GM23338 (cell line): ENCODE results near the gene RAI14. TPM values are rescaled to one million over a fixed set of nuclear protein-coding genes. Genes with fewer than 3 reads are reported as not detected.
"Not testable (repeated sequence)": the region's sequence is repeated elsewhere in the genome, so short reads cannot be mapped to it uniquely, and the experiment has no call there.

Experiments used
- ATAC-seq: fragments of 200-7000 bp; cut with Tn5 transposase; 3 replicates; pipeline ENCODE4 v1.9.1; 2020
- DNase-seq: peaks from one replicate; pipeline ENCODE4 v3.0.0-alpha.2; 2015; ENCODE audit warnings: low spot score
- H2AFZ ChIP-seq: fragments of 200-600 bp; sonication (generic); 2 replicates; pipeline ENCODE4 v1.8.0; 2016; ENCODE audit warnings: antibody characterized with exemption, mild to moderate bottlenecking, moderate library complexity
- H3F3A ChIP-seq: fragments of 200-600 bp; sonication (generic); replicated peaks from 2 replicates; pipeline ENCODE4 v1.8.0; 2017; ENCODE audit warnings: antibody characterized with exemption, mixed run types, low read depth
- H3K27ac ChIP-seq: fragments of 200-600 bp; sonication (generic); 2 replicates; pipeline ENCODE4 v1.6.1; 2016; ENCODE audit warnings: low read depth
- H3K27me3 ChIP-seq: fragments of 200-600 bp; sonication (generic); 2 replicates; pipeline ENCODE4 v1.8.0; 2016; ENCODE audit warnings: mild to moderate bottlenecking, mixed run types, moderate library complexity; ENCODE audit not compliant: insufficient read depth
- H3K36me3 ChIP-seq: fragments of 200-600 bp; sonication (generic); 2 replicates; pipeline ENCODE4 v1.8.0; 2016; ENCODE audit warnings: mild to moderate bottlenecking; ENCODE audit not compliant: insufficient read depth
- H3K4me1 ChIP-seq: fragments of 200-600 bp; sonication (generic); 2 replicates; pipeline ENCODE4 v1.8.0; 2016; ENCODE audit warnings: mild to moderate bottlenecking, moderate library complexity; ENCODE audit not compliant: insufficient read depth
- H3K4me2 ChIP-seq: fragments of 200-600 bp; sonication (generic); 2 replicates; pipeline ENCODE4 v1.7.1; 2017; ENCODE audit warnings: mixed run types
- H3K4me3 ChIP-seq: fragments of 200-600 bp; sonication (generic); 2 replicates; pipeline ENCODE4 v1.6.1; 2016; ENCODE audit warnings: mixed run types
- H3K79me2 ChIP-seq: fragments of 200-600 bp; sonication (generic); replicated peaks from 2 replicates; pipeline ENCODE4 v1.8.0; 2017; ENCODE audit warnings: mild to moderate bottlenecking; ENCODE audit not compliant: insufficient read depth
- H3K9me2 ChIP-seq: fragments of 200-600 bp; sonication (generic); 2 replicates; pipeline ENCODE4 v1.8.0; 2017; ENCODE audit not compliant: insufficient read depth
- H4K20me1 ChIP-seq: fragments of 200-600 bp; sonication (generic); replicated peaks from 2 replicates; pipeline ENCODE4 v1.8.0; 2017; ENCODE audit warnings: mild to moderate bottlenecking; ENCODE audit not compliant: insufficient read depth
- H3K27ac Mint-ChIP-seq: 2 replicates; pipeline ENCODE4 v1.8.0; 2020; ENCODE audit warnings: inconsistent platforms, mild to moderate bottlenecking, moderate library complexity, mixed read lengths
- H3K27me3 Mint-ChIP-seq: 3 replicates; pipeline ENCODE4 v1.8.0; 2022; ENCODE audit warnings: low read depth, mild to moderate bottlenecking, moderate library complexity, mixed read lengths, inconsistent platforms; ENCODE audit not compliant: insufficient read depth, poor library complexity
- H3K36me3 Mint-ChIP-seq: 3 replicates; pipeline ENCODE4 v1.8.0; 2021; ENCODE audit warnings: low read depth, mild to moderate bottlenecking, inconsistent platforms, moderate library complexity, mixed read lengths
- H3K4me1 Mint-ChIP-seq: 3 replicates; pipeline ENCODE4 v1.8.0; 2020; ENCODE audit warnings: mild to moderate bottlenecking, inconsistent platforms, mixed read lengths
- H3K4me3 Mint-ChIP-seq: 3 replicates; pipeline ENCODE4 v1.8.0; 2021; ENCODE audit warnings: moderate library complexity, mild to moderate bottlenecking, inconsistent platforms, mixed read lengths
- H3K9me3 Mint-ChIP-seq: 3 replicates; pipeline ENCODE4 v1.8.0; 2020; ENCODE audit warnings: moderate library complexity, mild to moderate bottlenecking, inconsistent platforms, mixed read lengths
- EZH2phosphoT487 ChIP-seq: fragments of 200-600 bp; sonication (generic); IDR thresholded peaks from one replicate; pipeline ENCODE4 v1.8.1; 2018; ENCODE audit warnings: antibody characterized with exemption; ENCODE audit not compliant: unreplicated experiment
- JUNB ChIP-seq: IDR thresholded peaks from one replicate; pipeline ENCODE4 v1.6.1; 2016; ENCODE audit warnings: antibody characterized with exemption; ENCODE audit not compliant: unreplicated experiment
- REST ChIP-seq: IDR thresholded peaks from one replicate; pipeline ENCODE4 v1.6.1; 2018; ENCODE audit warnings: antibody characterized with exemption; ENCODE audit not compliant: unreplicated experiment
- ZNF114 ChIP-seq: fragments of 250-450 bp; sonication (Bioruptor Pico); IDR thresholded peaks from 2 replicates; pipeline ENCODE4 v1.5.0; 2020; ENCODE audit warnings: mild to moderate bottlenecking, moderate library complexity
- ZNF331 ChIP-seq: fragments of 250-450 bp; sonication (Bioruptor Pico); IDR thresholded peaks from 2 replicates; pipeline ENCODE4 v1.5.0; 2020; ENCODE audit warnings: low read depth, mild to moderate bottlenecking, moderate library complexity
- polyA plus RNA-seq: library from polyadenylated mRNA; unstranded; fragments of >200 nt; fragmentation: Nextera tagmentation; extraction: Ambion mirVana; gene quantifications from 2 replicates; pipeline ENCODE4 v1.2.1, GENCODE V29; 2016
- total RNA-seq: library from RNA; depleted of rRNA; stranded (reverse); fragments of >200 nt; shearing (Covaris generic); gene quantifications from 2 replicates; pipeline ENCODE4 v1.2.3, GENCODE V29; 2014
- TF ChIP-seq, protein P1 (sequence below), 2 experiments: fragments of 200-600 bp in 1 of 2; sonication (generic) in 1 of 2; conservative IDR thresholded peaks; 2 replicates each; pipeline versions ENCODE4 v1.5.1 to v1.6.1; 2016 to 2017; ENCODE audit warnings: antibody characterized with exemption in 2 of 2, low read depth in 2 of 2, mild to moderate bottlenecking in 2 of 2, moderate library complexity in 1 of 2
- TF ChIP-seq, protein P2 (sequence below): IDR thresholded peaks from 2 replicates; pipeline ENCODE4 v1.6.1; 2016; ENCODE audit warnings: antibody characterized with exemption

RAI14 gene
- total and polyA plus RNA-seq, 2 experiments from 2014 or later, result 58.8 to 95.8 TPM

DNA sequence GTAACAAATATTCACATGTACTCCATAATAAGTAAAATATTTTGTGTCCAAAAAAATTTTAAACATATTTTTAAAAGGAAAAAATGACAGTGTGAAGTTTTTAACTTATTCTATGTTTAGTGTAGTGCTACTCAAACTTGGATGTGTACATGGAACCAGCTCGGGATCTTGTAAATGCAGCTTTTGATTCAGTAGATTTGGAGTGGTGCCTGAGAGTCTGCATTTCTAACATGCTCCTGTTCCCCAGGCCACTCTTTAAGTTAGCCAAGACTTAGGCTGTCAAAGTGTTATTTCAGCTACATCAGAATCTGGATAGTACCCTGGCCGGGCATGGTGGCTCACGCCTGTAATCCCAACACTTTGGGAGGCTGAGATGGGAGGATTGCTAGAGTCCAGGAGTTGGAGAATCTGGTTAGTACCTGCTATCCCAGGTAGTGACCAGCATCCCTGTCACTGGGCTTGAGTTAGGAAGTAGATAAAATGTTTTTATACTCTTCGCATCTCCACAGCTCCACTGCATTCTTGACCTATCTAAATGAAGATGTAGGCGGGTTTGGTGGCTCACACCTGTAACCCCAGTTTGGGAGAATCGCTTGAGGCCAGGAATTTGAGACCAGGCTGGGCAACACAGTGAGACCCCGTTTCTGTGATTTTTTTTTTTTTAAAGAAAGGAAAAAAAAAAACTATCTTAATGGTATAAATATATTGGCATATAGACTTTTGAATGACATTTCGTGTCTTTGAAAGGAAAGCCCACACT lies 122.1 kb downstream of the RAI14 start (continued):
- TF ChIP-seq, protein P1, sequence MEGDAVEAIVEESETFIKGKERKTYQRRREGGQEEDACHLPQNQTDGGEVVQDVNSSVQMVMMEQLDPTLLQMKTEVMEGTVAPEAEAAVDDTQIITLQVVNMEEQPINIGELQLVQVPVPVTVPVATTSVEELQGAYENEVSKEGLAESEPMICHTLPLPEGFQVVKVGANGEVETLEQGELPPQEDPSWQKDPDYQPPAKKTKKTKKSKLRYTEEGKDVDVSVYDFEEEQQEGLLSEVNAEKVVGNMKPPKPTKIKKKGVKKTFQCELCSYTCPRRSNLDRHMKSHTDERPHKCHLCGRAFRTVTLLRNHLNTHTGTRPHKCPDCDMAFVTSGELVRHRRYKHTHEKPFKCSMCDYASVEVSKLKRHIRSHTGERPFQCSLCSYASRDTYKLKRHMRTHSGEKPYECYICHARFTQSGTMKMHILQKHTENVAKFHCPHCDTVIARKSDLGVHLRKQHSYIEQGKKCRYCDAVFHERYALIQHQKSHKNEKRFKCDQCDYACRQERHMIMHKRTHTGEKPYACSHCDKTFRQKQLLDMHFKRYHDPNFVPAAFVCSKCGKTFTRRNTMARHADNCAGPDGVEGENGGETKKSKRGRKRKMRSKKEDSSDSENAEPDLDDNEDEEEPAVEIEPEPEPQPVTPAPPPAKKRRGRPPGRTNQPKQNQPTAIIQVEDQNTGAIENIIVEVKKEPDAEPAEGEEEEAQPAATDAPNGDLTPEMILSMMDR (conservative IDR thresholded peaks at IDR 0.05; ENCODE audit: low read depth in 2 of 2), result no peak
- TF ChIP-seq JUNB, result no peak
- TF ChIP-seq EZH2phosphoT487, result no peak
- TF ChIP-seq ZNF331 (CRISPR knock-in tag), result no peak
- no peak for TF ChIP-seq ZNF114 (CRISPR knock-in tag)
- TF ChIP-seq, protein P2, sequence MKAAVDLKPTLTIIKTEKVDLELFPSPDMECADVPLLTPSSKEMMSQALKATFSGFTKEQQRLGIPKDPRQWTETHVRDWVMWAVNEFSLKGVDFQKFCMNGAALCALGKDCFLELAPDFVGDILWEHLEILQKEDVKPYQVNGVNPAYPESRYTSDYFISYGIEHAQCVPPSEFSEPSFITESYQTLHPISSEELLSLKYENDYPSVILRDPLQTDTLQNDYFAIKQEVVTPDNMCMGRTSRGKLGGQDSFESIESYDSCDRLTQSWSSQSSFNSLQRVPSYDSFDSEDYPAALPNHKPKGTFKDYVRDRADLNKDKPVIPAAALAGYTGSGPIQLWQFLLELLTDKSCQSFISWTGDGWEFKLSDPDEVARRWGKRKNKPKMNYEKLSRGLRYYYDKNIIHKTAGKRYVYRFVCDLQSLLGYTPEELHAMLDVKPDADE, result no peak
- TF ChIP-seq REST, result no peak

DNA sequence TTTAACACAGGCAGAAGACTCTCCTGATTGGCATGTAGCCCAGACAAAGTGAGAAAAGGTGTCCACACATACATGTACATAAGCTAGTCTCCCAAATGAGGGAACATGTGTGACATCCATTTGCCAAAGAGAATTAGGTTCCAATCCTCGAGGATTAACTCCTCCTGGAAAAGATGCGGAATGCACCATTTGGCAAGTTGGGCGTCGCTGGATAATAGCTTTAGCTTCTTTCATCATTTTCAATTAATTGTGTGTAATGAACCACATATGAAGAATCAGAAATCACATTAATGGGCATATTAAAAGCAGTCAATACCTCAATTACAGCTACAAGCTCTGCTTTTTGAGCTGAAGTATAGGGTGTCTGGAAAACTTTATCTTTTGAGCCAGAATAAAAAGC lies 127.8 kb downstream of the RAI14 start:
- DNase-seq, H3K27me3 ChIP-seq, H2AFZ ChIP-seq, H3K9me2 ChIP-seq, H3K4me1 ChIP-seq, H3K4me3 Mint-ChIP-seq, H3K27ac ChIP-seq, H3K4me3 ChIP-seq, ATAC-seq, H3K4me2 ChIP-seq, H3K27ac Mint-ChIP-seq, H3K4me1 Mint-ChIP-seq, H3K27me3 Mint-ChIP-seq, H3F3A ChIP-seq, H4K20me1 ChIP-seq: not testable (repeated sequence)
- Histone ChIP-seq H3K79me2 (peaks cover 24% of the 10 kb centered on the region), H3K36me3 (peaks cover 40% of the 10 kb centered on the region)
- Mint-ChIP-seq H3K9me3 (peaks cover 63% of the 10 kb centered on the region), H3K36me3 (peaks cover 82% of the 10 kb centered on the region)
